GM12872 (cell line): ENCODE results near the gene PCK2.

Experiments used
- TF ChIP-seq, protein P1 (sequence below): IDR thresholded peaks from 3 replicates; pipeline ENCODE4 v1.5.1; 2011; ENCODE audit warnings: low read depth, mild to moderate bottlenecking, low read length, moderate library complexity; ENCODE audit not compliant: insufficient read depth

The PCK2 gene

DNA sequence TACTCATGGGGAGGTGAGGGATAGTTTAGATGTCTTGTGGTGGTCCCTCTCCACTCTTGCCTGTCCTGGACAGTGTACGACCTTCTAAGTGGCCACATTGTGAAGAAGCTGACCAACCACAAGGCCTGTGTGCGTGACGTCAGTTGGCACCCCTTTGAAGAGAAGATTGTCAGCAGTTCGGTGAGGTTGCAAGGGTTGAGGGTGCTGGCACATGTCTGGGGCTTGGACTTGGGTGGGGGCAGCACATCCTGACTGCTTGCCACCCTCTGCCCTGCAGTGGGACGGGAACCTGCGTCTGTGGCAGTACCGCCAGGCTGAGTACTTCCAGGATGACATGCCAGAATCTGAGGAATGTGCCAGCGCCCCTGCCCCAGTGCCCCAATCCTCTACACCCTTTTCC is 28.8 kb downstream of the PCK2 start:
- TF ChIP-seq, protein P1, sequence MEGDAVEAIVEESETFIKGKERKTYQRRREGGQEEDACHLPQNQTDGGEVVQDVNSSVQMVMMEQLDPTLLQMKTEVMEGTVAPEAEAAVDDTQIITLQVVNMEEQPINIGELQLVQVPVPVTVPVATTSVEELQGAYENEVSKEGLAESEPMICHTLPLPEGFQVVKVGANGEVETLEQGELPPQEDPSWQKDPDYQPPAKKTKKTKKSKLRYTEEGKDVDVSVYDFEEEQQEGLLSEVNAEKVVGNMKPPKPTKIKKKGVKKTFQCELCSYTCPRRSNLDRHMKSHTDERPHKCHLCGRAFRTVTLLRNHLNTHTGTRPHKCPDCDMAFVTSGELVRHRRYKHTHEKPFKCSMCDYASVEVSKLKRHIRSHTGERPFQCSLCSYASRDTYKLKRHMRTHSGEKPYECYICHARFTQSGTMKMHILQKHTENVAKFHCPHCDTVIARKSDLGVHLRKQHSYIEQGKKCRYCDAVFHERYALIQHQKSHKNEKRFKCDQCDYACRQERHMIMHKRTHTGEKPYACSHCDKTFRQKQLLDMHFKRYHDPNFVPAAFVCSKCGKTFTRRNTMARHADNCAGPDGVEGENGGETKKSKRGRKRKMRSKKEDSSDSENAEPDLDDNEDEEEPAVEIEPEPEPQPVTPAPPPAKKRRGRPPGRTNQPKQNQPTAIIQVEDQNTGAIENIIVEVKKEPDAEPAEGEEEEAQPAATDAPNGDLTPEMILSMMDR = no peak

- TF ChIP-seq, protein P1 = no peak
Measured at GRCh38 chr14:24123424-24124417, 29.6 kb downstream of the PCK2 start.

DNA sequence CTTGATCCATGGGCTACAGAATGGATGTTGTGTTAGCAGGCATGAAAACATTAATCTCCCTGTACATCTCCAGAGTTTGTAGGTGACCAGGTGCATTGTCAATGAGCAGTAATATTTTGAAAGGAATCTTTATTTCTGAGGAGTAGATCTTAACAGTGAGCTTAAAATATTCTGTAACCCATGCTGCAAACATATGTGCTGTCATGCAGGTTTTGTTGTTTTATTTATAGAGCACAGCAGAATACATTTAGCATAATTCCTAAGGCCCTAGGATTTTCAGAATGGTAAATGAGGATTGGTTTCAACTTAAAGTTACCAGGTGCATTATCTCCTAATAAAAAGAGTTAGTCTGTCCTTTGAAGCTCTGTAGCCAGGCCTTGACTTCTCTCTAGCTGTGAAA is 32.8 kb downstream of the PCK2 start:
- TF ChIP-seq, protein P1 = no peak

DNA sequence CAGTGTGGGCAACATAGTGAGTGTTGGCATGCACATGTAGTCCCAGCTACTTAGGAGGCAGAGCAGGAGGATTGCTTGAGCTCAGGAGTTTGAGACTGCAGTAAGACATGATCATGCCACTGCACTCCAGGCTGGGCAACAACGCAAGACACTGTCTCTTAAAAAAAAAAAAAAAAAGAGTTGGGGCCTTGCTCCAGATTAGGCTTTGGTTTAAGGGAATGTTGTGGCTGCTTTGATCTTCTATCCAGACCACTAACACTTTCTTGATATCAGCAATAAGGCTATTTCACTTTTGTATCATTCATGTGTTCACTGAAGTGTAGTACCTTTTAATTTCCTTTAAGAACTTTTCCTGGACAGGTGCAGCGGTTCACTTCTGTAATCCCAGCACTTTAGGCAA is 33.6 kb downstream of the PCK2 start:
- TF ChIP-seq, protein P1 = no peak

DNA sequence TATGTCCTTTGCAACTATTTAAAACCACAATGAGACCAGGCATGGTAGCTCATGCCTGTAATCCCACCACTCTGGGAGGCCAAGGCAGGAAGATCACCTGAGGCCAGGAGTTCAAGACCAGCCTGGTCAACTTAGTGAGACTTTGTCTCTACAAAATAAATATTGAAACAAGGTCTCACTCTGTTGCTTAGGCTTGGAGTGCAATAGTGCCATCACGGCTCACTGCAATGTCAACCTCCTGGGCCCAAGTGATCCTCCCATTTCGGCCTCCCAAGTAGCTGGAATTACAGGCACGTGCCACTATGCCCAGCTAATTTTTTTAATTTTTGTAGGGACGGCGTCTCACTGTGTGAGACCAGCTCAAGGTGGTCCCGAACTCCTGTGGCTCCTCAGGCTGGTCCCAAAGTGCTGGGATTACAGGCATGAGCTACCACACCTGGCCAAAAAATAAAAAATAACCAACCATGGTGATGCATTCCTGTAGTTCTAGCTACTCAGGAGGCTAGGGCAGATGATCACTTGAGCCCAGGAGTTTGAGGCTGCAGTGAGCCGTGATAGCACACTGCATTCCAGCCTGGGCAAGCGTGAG is 35.4 kb downstream of the PCK2 start:
- TF ChIP-seq, protein P1 = no peak

DNA sequence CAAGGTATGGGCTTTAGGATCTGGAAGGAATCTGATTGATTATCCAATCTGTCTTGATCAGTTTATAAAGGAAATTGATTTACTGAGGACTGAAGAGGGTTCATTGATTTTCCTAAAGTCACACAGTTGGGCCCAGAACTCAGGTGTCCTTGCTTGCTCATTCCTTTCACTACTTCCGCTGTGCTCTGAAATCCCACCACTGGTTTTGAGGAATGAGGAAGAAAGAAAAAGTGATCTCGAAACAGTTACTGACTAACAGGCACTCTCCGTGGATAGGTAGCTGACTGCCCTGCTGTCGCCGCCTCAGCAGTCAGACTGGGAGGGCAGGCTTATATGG is 36.2 kb downstream of the PCK2 start, which contains the start of gene FITM1:
FITM1 (plus strand) TSS at position 280 of the 337 bp plus-strand sequence. CDS start 905 bp downstream, outside the sequence.
- TF ChIP-seq, protein P1 = no peak

- TF ChIP-seq, protein P1 = no peak
Measured at GRCh38 chr14:24130717-24131548, 36.8 kb downstream of the PCK2 start.
